HCT116 (cell line): Measurements from ENCODE around the gene NXN. TPM values are rescaled to one million over a fixed set of nuclear protein-coding genes. Genes with fewer than 3 reads are reported as not detected.

Experiments used
- ATAC-seq: fragments of 200-7000 bp; cut with Tn5 transposase; 2 replicates; pipeline ENCODE4 v1.9.1; 2020; ENCODE audit warnings: mild to moderate bottlenecking, moderate library complexity
- BruUV-seq: library from RNA; stranded (reverse); fragments of 400-500 nt; replicated peaks from 2 replicates; lab custom pipeline; 2021; lab: Mats Ljungman, UMichigan
- CTCF ChIA-PET: fragments of 300-600 bp; sonication (Branson Sonifier 250); formaldehyde crosslinking; loops from one replicate; lab custom pipeline; 2021; ENCODE audit warnings: antibody characterized with exemption; lab: Charles Lee
- POLR2A ChIA-PET: fragments of 300-600, 350-600 bp; sonication (Branson Sonifier 250); formaldehyde crosslinking; loops from one replicate; lab custom pipeline; 2021; ENCODE audit warnings: antibody characterized with exemption; lab: Charles Lee
- RAD21 ChIA-PET, 2 experiments: fragments of 300-600 bp; sonication (Branson Sonifier 250); formaldehyde crosslinking; loops; one replicate each; lab custom pipeline; 2023; ENCODE audit warnings: low total read pairs in 2 of 2; ENCODE audit not compliant: uncharacterized antibody in 2 of 2, unreplicated experiment in 2 of 2, low non-redundant PET in 1 of 2; lab: Charles Lee
- DNase-seq: peaks from one replicate; pipeline ENCODE4 v3.0.0-alpha.2; 2010; ENCODE audit warnings: low read depth, low spot score
- H2AFZ ChIP-seq: fragments of 200-600 bp; shearing (Covaris generic), sonication (generic); 2 replicates; pipeline ENCODE4 v1.6.1; 2017; ENCODE audit warnings: low read depth, mixed run types, mixed read lengths, antibody characterized with exemption, low read length; ENCODE audit not compliant: poor library complexity, severe bottlenecking
- H3K27ac ChIP-seq: 2 replicates; pipeline ENCODE4 v1.5.1; 2012; ENCODE audit warnings: low read depth, low read length
- H3K27me3 ChIP-seq: fragments of 200-600 bp; sonication (generic); 2 replicates; pipeline ENCODE4 v1.6.1; 2016; ENCODE audit warnings: mixed run types, low read length, mixed read lengths; ENCODE audit not compliant: insufficient read depth
- H3K36me3 ChIP-seq, 2 experiments: fragments of 200-500 bp in 1 of 2; fragments of 200-600 bp in 1 of 2; sonication (Bioruptor generic) in 1 of 2; sonication (generic) in 1 of 2; 2 replicates each; pipeline versions ENCODE4 v1.5.1 to v1.6.1; 2014 to 2016; ENCODE audit warnings: low read length in 2 of 2, inconsistent platforms in 1 of 2, mixed read lengths in 1 of 2, mixed run types in 1 of 2; ENCODE audit not compliant: insufficient read depth in 2 of 2, control insufficient read depth in 1 of 2
- H3K4me1 ChIP-seq, 2 experiments: fragments of 200-600 bp in 1 of 2; sonication (generic) in 1 of 2; 2 replicates each; pipeline versions ENCODE4 v1.5.1 to v1.6.1; 2012 to 2017; ENCODE audit warnings: low read length in 2 of 2, inconsistent platforms in 1 of 2, mild to moderate bottlenecking in 1 of 2, mixed read lengths in 1 of 2, mixed run types in 1 of 2, moderate library complexity in 1 of 2; ENCODE audit not compliant: insufficient read depth in 2 of 2, control insufficient read depth in 1 of 2
- H3K4me2 ChIP-seq: fragments of 200-600 bp; sonication (generic); 2 replicates; pipeline ENCODE4 v1.6.1; 2017; ENCODE audit warnings: mixed run types, low read length, mixed read lengths
- H3K4me3 ChIP-seq, 2 experiments: fragments of 200-600 bp in 1 of 2; sonication (generic) in 1 of 2; replicated peaks in 1 of 2; 2 replicates each; pipeline ENCODE4 v1.5.1; 2011 to 2016; ENCODE audit warnings: low read length in 2 of 2, control low read depth in 1 of 2, low read depth in 1 of 2, mild to moderate bottlenecking in 1 of 2, mixed read lengths in 1 of 2, mixed run types in 1 of 2
- H3K79me2 ChIP-seq: fragments of 200-600 bp; sonication (generic); 2 replicates; pipeline ENCODE4 v1.6.1; 2017; ENCODE audit warnings: mild to moderate bottlenecking, mixed run types, low read length, moderate library complexity, mixed read lengths; ENCODE audit not compliant: insufficient read depth
- H3K9ac ChIP-seq: fragments of 200-600 bp; sonication (generic); 2 replicates; pipeline ENCODE4 v1.6.1; 2016; ENCODE audit warnings: low read length, mixed read lengths
- H3K9me2 ChIP-seq: fragments of 200-600 bp; sonication (generic), shearing (Covaris generic); 2 replicates; pipeline ENCODE4 v1.6.1; 2017; ENCODE audit warnings: mixed run types, mild to moderate bottlenecking, moderate library complexity; ENCODE audit not compliant: insufficient read depth
- H3K9me3 ChIP-seq, 2 experiments: fragments of 200-500 bp in 1 of 2; fragments of 200-600 bp in 1 of 2; sonication (Bioruptor generic) in 1 of 2; sonication (generic) in 1 of 2; 2 replicates each; pipeline ENCODE4 v1.6.1; 2014 to 2017; ENCODE audit warnings: low read length in 2 of 2, mixed read lengths in 2 of 2, inconsistent platforms in 1 of 2, low read depth in 1 of 2, mild to moderate bottlenecking in 1 of 2, mixed run types in 1 of 2, moderate library complexity in 1 of 2; ENCODE audit not compliant: control insufficient read depth in 1 of 2, insufficient read depth in 1 of 2
- H4K20me1 ChIP-seq: fragments of 200-600 bp; sonication (generic), shearing (Covaris generic); 2 replicates; pipeline ENCODE4 v1.6.1; 2017; ENCODE audit warnings: mixed run types, mild to moderate bottlenecking, moderate library complexity; ENCODE audit not compliant: insufficient read depth
- CBX3 ChIP-seq: IDR thresholded peaks from 2 replicates; pipeline ENCODE4 v1.6.1; 2012; ENCODE audit warnings: low read depth
- CEBPB ChIP-seq: IDR thresholded peaks from 2 replicates; pipeline ENCODE4 v1.6.1; 2012; ENCODE audit warnings: low read depth
- EZH2phosphoT487 ChIP-seq: fragments of 200-600 bp; IDR thresholded peaks from 2 replicates; pipeline ENCODE4 v1.6.1; 2018; ENCODE audit warnings: antibody characterized with exemption, borderline replicate concordance
- JUND ChIP-seq: IDR thresholded peaks from 2 replicates; pipeline ENCODE4 v1.6.1; 2012
- MAX ChIP-seq: IDR thresholded peaks from 2 replicates; pipeline ENCODE4 v1.6.1; 2012
- POLR2A ChIP-seq: IDR thresholded peaks from 2 replicates; pipeline ENCODE4 v1.7.0; 2011; ENCODE audit warnings: borderline replicate concordance; ENCODE audit not compliant: insufficient read depth, insufficient read length; ENCODE audit errors: extremely low read depth
- SIN3A ChIP-seq: IDR thresholded peaks from 2 replicates; pipeline ENCODE4 v1.6.1; 2012; ENCODE audit warnings: low read depth
- SP1 ChIP-seq: IDR thresholded peaks from 2 replicates; pipeline ENCODE4 v1.6.1; 2012; ENCODE audit warnings: low read depth
- SRF ChIP-seq: IDR thresholded peaks from 2 replicates; pipeline ENCODE4 v1.6.1; 2012; ENCODE audit warnings: low read depth
- TCF7L2 ChIP-seq: IDR thresholded peaks from 2 replicates; pipeline ENCODE4 v1.7.0; 2011; ENCODE audit warnings: borderline replicate concordance, inconsistent platforms; ENCODE audit not compliant: insufficient read depth, insufficient read length; ENCODE audit errors: extremely low read depth
- ZFX ChIP-seq: fragments of 450-650 bp; IDR thresholded peaks from 2 replicates; pipeline ENCODE4 v1.6.1; 2017
- ZNF274 ChIP-seq: fragments of 200-500 bp; sonication (Bioruptor generic); IDR thresholded peaks from 2 replicates; pipeline ENCODE4 v1.6.1; 2014; ENCODE audit warnings: mild to moderate bottlenecking, low read depth, low read length, inconsistent platforms
- intact Hi-C: fragments of 100-400 bp; cut with micrococcal nuclease; formaldehyde crosslinking; loops from 2 replicates; pipeline ENCODE4 v1.10.0; 2022
- total RNA-seq: library from RNA; stranded (reverse); gene quantifications from one replicate; pipeline ENCODE4 v1.2.1, GENCODE V29; 2021; ENCODE audit not compliant: unreplicated experiment
- TF ChIP-seq, protein P1 (sequence below): IDR thresholded peaks from 2 replicates; pipeline ENCODE4 v1.6.1; 2012; ENCODE audit warnings: low read depth

NXN gene
- total RNA-seq, 1 experiment from 2014 or later = 83.7 TPM

- CTCF ChIA-PET = no interaction called here
- no peak overlapping the region for H3K9ac ChIP-seq
Observed at GRCh38 chr17:1018547-1018946, 39.0 kb upstream of the NXN start.

More at GRCh38 chr17:1018547-1018946, 39.0 kb upstream of the NXN start:
- BruUV-seq = no TSS peak
- Histone ChIP-seq H4K20me1 (no peaks in the 10 kb centered on the region), H3K4me2 (no peak overlapping the region), H3K79me2 (no peaks in the 10 kb centered on the region), H3K4me3 (no peak overlapping the region), H3K27me3 (no peaks in the 10 kb centered on the region), H3K9me3 (no peaks in the 10 kb centered on the region), H3K36me3 (no peaks in the 10 kb centered on the region), H3K9me2 (no peaks in the 10 kb centered on the region), H2AFZ (no peak overlapping the region), H3K27ac (no peak overlapping the region)
- no peak for DNase-seq
- ChIA-PET POLR2A (no interaction called here), RAD21 (no interaction called here)
- TF ChIP-seq ZNF274 (no peak), EZH2phosphoT487 (no peak), JUND (no peak), TCF7L2 (no peak), ZFX (no peak), SRF (no peak), CEBPB (no peak), SIN3A (no peak), POLR2A (no peak), MAX (no peak), SP1 (no peak), CBX3 (no peak)
- TF ChIP-seq, protein P1, sequence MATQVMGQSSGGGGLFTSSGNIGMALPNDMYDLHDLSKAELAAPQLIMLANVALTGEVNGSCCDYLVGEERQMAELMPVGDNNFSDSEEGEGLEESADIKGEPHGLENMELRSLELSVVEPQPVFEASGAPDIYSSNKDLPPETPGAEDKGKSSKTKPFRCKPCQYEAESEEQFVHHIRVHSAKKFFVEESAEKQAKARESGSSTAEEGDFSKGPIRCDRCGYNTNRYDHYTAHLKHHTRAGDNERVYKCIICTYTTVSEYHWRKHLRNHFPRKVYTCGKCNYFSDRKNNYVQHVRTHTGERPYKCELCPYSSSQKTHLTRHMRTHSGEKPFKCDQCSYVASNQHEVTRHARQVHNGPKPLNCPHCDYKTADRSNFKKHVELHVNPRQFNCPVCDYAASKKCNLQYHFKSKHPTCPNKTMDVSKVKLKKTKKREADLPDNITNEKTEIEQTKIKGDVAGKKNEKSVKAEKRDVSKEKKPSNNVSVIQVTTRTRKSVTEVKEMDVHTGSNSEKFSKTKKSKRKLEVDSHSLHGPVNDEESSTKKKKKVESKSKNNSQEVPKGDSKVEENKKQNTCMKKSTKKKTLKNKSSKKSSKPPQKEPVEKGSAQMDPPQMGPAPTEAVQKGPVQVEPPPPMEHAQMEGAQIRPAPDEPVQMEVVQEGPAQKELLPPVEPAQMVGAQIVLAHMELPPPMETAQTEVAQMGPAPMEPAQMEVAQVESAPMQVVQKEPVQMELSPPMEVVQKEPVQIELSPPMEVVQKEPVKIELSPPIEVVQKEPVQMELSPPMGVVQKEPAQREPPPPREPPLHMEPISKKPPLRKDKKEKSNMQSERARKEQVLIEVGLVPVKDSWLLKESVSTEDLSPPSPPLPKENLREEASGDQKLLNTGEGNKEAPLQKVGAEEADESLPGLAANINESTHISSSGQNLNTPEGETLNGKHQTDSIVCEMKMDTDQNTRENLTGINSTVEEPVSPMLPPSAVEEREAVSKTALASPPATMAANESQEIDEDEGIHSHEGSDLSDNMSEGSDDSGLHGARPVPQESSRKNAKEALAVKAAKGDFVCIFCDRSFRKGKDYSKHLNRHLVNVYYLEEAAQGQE = no peak
- TF ChIP-seq, all 23 proteins: peak for 0
- ATAC-seq = no peak
- intact Hi-C loops = no loop called here
- H3K4me1 ChIP-seq = no peaks in the 10 kb centered on the region
